GM18502 (cell line): ENCODE data around the gene MLH3.

Experiments
- ATAC-seq: cut with Tn5 transposase; IDR thresholded peaks from one replicate; pipeline ENCODE4 v1.9.1; 2021; ENCODE audit warnings: mild to moderate bottlenecking; ENCODE audit not compliant: unreplicated experiment, poor library complexity

MLH3 gene

GRCh38 chr14:75050852-75051555 lies at the start of gene MLH3:
Gene MLH3, minus strand, starts transcription at chr14:75051467. Its CDS starts 1,812 bp downstream, at chr14:75049655.
- ATAC-seq, result peak; percentile 75

DNA sequence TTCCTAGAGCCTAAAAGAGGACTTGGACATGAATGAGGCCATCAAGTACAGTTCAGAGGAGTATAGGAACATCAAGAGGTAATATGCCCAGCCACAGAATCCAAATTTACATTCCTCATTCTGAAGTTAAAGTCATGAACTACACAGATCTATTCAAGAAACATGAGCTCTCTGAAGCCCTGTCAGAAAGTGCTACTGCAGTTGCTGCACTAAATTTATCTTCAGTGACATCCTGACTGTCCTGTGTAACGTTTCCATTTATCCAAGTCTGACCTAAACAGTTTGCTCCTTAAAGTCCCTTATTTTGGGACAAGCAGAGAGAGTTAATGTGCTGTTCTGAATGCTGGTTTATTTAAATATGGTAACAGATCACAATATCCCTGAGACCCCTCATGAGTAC lies 47.4 kb upstream of the MLH3 start:
- no peak for ATAC-seq

DNA sequence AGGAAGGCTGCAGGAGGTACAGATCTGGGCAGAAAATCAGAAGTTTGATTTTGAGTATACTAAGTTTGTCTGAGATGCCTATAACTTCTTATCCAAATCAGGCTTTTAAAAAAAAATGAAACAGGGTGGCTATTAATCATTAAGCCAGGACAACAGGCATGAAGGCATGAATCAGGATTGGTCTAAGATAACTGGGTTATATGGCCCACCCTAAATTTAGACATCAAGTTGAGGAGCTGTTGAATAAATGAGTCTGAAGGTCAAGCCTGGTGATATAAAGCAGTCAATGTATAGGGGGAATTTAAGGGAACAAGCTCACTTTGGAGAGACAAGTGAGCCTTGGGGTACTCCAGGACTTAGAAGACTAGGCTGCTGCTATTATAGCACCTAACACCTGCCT lies 46.9 kb upstream of the MLH3 start:
- ATAC-seq, result no peak

DNA sequence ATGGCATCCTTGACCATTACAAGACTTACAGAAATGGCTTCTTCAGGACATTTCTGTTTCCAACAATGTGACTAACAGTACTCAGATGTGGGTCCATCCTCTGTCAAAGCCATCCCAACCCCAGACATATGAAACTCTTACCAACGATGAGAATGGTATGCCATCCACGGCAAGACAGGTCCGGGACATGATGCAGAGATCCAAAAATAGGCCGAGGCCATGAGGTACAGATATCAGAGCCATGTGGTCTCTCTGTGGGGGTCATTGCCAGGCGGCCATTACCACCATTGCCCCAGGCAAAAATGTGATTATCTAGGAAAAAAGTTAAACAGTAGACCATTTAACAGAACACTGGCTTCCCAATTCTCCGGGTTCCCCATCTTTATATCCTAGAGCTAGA lies 45.7 kb upstream of the MLH3 start:
- no peak for ATAC-seq

GRCh38 chr14:75095690-75096089 lies 44.4 kb upstream of the MLH3 start:
- no peak for ATAC-seq

DNA sequence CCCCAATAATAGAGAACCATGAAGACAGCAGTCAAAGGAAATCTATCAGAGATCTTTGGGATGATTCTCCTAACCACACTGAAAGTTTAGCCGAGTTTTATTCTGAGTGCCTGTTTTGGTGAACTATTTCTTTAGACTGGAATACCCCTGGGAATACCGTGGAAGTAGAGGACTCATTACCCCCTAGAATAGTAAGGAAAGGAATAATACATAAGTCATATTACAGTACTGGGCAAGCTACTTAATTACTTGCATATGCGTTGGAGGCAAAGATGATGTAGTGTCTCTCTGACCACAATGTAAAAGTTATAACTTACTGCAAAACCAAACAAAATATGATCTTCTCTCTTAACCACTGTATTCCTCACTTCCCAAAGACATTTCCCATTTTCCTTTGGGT lies 43.6 kb upstream of the MLH3 start:
- no peak for ATAC-seq

DNA sequence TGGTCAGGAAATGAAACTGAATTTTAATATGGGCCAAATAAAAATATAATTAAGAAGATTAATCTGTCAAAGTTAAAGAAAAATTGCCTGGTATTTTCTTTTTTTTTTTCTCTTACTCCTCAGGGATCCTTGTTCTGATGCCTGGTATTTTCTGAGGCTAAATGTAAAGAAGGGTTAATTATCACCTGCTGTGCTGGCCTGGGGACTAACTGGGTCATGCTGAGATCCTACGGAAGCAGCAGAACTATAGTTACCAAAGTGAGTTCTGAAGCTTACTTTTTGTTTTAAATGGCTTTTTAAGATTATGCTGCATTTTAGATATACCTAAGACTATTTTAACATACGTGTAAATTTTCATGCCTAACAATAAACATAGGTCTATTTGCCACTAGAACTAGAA lies 41.4 kb upstream of the MLH3 start:
- no peak for ATAC-seq

DNA sequence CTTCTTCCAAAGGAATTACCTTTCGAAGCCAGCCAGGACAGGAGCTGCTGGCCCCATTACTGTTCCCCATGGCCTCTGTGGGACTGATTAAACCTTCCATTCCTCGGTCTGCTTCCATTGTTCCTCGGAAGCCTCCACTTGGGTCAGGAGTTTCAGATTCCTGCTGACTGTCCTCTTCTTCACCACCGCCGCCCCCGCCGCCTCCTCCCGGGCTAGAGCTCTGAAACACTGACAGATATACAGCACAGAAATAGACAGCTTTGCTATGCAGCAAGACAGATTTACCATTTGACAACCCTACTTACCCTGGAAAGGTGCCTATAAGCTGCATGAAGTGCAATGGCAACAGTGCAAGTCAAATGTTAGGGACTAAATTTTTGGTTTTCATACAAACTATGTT lies 40.0 kb upstream of the MLH3 start:
- no peak for ATAC-seq

GRCh38 chr14:75090353-75090752 lies 39.1 kb upstream of the MLH3 start:
- ATAC-seq, result no peak

DNA sequence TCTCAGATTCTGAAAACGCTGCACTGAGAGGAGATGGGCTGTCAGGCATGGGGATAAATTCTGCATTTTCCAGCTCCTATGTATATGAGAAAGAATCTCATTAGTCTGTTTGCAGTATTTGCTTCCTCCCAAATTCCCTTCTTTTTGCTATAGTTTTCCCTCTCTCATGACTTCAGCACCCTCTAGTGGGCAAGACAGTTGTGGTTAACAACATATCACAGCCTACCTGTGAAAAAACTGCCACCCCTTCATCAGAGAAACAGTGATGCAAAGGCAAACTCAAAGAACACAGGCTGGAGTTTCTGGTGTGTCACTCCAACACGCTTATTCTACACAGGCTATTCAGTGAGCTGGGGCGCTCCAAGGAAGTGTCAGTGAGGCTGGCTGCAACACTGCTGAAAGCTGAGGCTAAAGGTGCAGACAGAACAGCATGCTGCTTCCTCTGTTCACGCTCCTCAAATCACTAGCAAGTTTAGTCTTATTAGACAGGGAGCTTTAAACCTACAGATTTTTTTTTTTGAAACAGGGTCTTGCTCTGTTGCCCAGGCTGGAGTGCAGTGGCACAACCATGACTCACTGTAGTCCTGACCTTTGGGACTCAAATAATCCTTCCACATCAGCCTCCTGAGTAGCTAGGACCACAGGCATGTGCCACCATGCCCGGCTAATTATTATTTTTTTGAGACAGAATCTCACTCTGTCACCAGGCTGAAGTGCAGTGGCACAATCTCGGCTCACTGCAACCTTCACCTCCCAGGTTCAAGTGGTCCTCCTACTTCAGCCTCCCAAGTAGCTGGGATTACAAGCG lies 37.5 kb upstream of the MLH3 start:
- no peak for ATAC-seq

DNA sequence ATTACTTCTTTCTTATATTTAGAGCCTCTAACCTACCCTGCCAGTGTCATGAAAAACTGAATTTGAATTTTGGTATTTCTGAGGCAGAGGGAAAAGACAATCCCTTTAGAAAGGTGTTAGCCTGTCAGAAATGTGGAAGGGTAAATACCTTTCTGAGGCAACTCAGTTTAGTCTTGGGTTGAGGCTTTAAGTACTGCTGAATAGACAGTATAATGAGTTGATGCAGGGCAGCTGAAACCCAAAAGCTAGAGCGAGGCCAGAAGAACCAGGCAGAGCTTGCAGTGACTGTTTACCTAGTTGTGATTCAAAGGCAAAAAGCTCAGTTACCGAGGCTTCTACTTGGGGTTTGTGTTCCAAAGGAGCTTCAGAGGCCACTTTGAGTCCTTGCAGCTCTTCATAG lies 36.9 kb upstream of the MLH3 start:
- ATAC-seq, result no peak

DNA sequence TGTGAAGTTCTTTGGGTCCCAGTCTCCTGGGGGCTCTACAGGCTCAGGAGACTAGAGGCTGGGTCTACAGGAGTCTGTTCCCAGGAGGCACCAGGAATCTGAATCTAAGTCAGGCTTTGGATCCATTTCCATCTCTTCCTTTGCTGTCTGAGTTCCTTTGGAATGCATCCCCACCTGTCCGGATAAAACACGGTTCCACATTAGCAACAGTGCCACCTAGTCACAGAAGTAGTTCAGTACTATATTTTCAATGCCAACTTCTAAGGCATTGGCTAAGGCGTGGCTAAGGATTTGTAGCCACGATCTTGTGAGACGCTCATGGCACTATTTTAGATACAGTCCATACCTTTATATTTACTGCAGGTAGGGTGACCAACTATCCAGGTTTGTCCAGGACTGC lies 33.2 kb upstream of the MLH3 start:
- ATAC-seq, result no peak

- ATAC-seq, result no peak
These were observed 32.0 kb upstream of the MLH3 start for GRCh38 chr14:75083271-75083670.

GRCh38 chr14:75081660-75082229 lies 30.5 kb upstream of the MLH3 start:
- no peak for ATAC-seq

- no peak for ATAC-seq
These were observed 28.3 kb upstream of the MLH3 start for GRCh38 chr14:75079521-75079920.

- ATAC-seq, result no peak
These were observed 26.5 kb upstream of the MLH3 start for GRCh38 chr14:75077794-75078193.

DNA sequence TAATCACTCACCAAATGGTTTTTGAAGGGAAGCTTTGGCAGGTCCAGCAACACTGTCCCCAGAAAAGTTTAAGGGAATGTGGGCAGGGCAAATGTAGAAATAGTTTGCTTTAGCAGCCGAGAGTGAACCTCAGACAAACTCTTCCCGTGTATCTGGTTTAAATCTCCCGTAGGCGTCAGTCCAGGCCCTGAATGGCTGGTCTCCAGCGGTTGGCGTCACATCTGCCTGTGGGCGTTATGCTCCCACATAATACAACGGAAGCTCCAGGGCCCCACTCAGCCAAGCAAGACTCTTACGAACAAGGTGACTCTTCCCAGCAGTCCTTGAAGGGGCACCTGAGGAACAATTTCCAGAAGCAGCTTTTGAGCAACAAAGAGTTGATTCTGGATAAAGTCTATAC lies 19.1 kb upstream of the MLH3 start:
- no peak for ATAC-seq

GRCh38 chr14:75069811-75070145 lies 18.5 kb upstream of the MLH3 start:
- ATAC-seq, result no peak

- peak; percentile 75 for ATAC-seq
These were observed 18.0 kb upstream of the MLH3 start, which contains the start of gene ZC2HC1C for GRCh38 chr14:75069121-75069810. Gene ZC2HC1C, plus strand, starts transcription at chr14:75069641. Its CDS starts 933 bp downstream, at chr14:75070574.

DNA sequence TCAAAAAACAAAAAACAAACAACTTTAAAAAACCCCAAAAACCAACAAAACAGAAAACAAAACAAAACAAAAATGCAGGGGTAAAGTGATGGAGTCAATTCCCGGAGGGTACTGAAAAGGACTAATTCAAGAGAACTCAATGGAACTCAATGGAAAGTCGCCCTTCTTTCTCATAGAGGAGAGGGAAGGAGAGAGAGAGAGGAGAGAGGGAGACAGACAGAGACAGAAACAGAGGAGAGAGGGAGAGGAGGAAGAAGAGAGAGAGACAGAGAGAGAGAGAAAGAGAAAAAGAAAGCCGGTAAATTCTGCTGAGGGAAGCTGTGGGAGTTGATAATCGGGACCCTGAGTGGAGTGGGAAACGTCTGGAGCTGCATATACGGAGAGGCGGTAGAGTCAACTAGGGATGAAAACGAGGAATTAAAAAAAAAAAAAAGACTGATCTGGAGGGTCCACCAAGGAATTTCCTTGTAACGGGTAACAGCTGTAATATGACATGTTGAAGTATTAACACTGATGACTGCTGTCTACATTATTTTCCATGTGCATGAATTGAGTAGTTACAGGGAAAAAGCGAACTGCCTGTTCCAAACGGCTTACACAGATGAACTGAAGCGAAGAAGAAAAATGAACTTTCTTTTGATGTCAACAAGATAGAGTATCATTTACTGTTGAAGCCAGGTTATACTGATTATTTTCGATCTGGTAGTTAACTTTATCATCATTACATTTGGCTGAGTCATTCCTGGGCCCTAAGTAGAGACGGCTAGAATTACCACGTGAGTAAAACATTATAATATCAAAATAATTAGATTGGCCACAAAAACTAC lies 17.2 kb upstream of the MLH3 start:
- ATAC-seq, result no peak
